H9 (cell line): ENCODE data around the gene DLGAP4. TPM values are rescaled to one million over a fixed set of nuclear protein-coding genes. Genes with fewer than 3 reads are reported as not detected.

Source experiments
- DNase-seq: peaks from one replicate; pipeline ENCODE4 v3.0.0-alpha.2; 2017
- H2AFZ ChIP-seq: one replicate; pipeline ENCODE4 v1.6.1; 2013; ENCODE audit warnings: mild to moderate bottlenecking, low read length, control low read depth, moderate library complexity
- H2AK5ac ChIP-seq: 2 replicates; pipeline ENCODE4 v1.6.1; 2013; ENCODE audit warnings: low read length, control low read depth, mixed read lengths; ENCODE audit not compliant: insufficient read length
- H2BK120ac ChIP-seq: one replicate; pipeline ENCODE4 v1.6.1; 2013; ENCODE audit warnings: low read depth, mild to moderate bottlenecking, low read length, control low read depth, inconsistent platforms; ENCODE audit not compliant: poor library complexity, severe bottlenecking
- H2BK12ac ChIP-seq: 2 replicates; pipeline ENCODE4 v1.6.1; 2013; ENCODE audit warnings: low read length, control low read depth, mixed read lengths, low read depth; ENCODE audit not compliant: insufficient read length
- H2BK15ac ChIP-seq: 2 replicates; pipeline ENCODE4 v1.6.1; 2013; ENCODE audit warnings: low read depth, low read length, control low read depth
- H2BK20ac ChIP-seq: one replicate; pipeline ENCODE4 v1.6.1; 2013; ENCODE audit warnings: low read depth, mild to moderate bottlenecking, low read length, control low read depth, inconsistent platforms; ENCODE audit not compliant: poor library complexity, severe bottlenecking
- H2BK5ac ChIP-seq: 2 replicates; pipeline ENCODE4 v1.6.1; 2013; ENCODE audit warnings: low read length, control low read depth, mixed read lengths; ENCODE audit not compliant: insufficient read length
- H3K14ac ChIP-seq: 2 replicates; pipeline ENCODE4 v1.6.1; 2013; ENCODE audit warnings: low read length, control low read depth; ENCODE audit not compliant: insufficient read depth
- H3K18ac ChIP-seq: 2 replicates; pipeline ENCODE4 v1.6.1; 2013; ENCODE audit warnings: low read depth, mild to moderate bottlenecking, mixed read lengths, low read length, control low read depth; ENCODE audit not compliant: insufficient read length
- H3K23ac ChIP-seq: 2 replicates; pipeline ENCODE4 v1.6.1; 2013; ENCODE audit warnings: low read length, control low read depth, mixed read lengths, low read depth; ENCODE audit not compliant: insufficient read length
- H3K23me2 ChIP-seq: 2 replicates; pipeline ENCODE4 v1.6.1; 2013; ENCODE audit warnings: low read depth, mild to moderate bottlenecking, mixed read lengths, low read length, control low read depth; ENCODE audit not compliant: insufficient read length, poor library complexity, severe bottlenecking
- H3K27ac ChIP-seq: 2 replicates; pipeline ENCODE4 v1.5.1; 2013; ENCODE audit warnings: low read length, control low read depth, mixed read lengths, low read depth; ENCODE audit not compliant: insufficient read length
- H3K27me3 ChIP-seq: 2 replicates; pipeline ENCODE4 v1.6.1; 2013; ENCODE audit warnings: low read length, control low read depth, inconsistent platforms; ENCODE audit not compliant: insufficient read depth
- H3K4ac ChIP-seq: 2 replicates; pipeline ENCODE4 v1.6.1; 2013; ENCODE audit warnings: low read depth, mild to moderate bottlenecking, control low read depth, inconsistent platforms, low read length, moderate library complexity
- H3K4me1 ChIP-seq: 2 replicates; pipeline ENCODE4 v1.6.1; 2013; ENCODE audit warnings: low read length, control low read depth, inconsistent platforms; ENCODE audit not compliant: insufficient read depth
- H3K4me2 ChIP-seq: 2 replicates; pipeline ENCODE4 v1.6.1; 2013; ENCODE audit warnings: low read length, control low read depth, mixed read lengths; ENCODE audit not compliant: insufficient read length, insufficient read depth
- H3K56ac ChIP-seq: 2 replicates; pipeline ENCODE4 v1.6.1; 2013; ENCODE audit warnings: low read depth, mild to moderate bottlenecking, mixed read lengths, low read length, control low read depth; ENCODE audit not compliant: insufficient read length
- H3K79me1 ChIP-seq: 2 replicates; pipeline ENCODE4 v1.6.1; 2013; ENCODE audit warnings: low read depth, mild to moderate bottlenecking, moderate library complexity, low read length, control low read depth, inconsistent platforms; ENCODE audit not compliant: insufficient read depth, poor library complexity, severe bottlenecking
- H3K79me2 ChIP-seq: 2 replicates; pipeline ENCODE4 v1.6.1; 2013; ENCODE audit warnings: low read length, control low read depth, inconsistent platforms; ENCODE audit not compliant: insufficient read depth
- H3K9ac ChIP-seq: 2 replicates; pipeline ENCODE4 v1.6.1; 2013; ENCODE audit warnings: low read length, control low read depth, mixed read lengths; ENCODE audit not compliant: insufficient read length; ENCODE audit errors: extremely low read depth
- H3K9me3 ChIP-seq: one replicate; pipeline ENCODE4 v1.6.1; 2013; ENCODE audit warnings: low read depth, low read length, inconsistent platforms; ENCODE audit not compliant: control insufficient read depth
- H3T11ph ChIP-seq: one replicate; pipeline ENCODE4 v1.6.1; 2013; ENCODE audit warnings: mild to moderate bottlenecking, low read length, control low read depth, inconsistent platforms
- H4K20me1 ChIP-seq: one replicate; pipeline ENCODE4 v1.6.1; 2013; ENCODE audit not compliant: control insufficient read depth, insufficient read length, insufficient read depth
- H4K5ac ChIP-seq: 2 replicates; pipeline ENCODE4 v1.6.1; 2013; ENCODE audit warnings: low read depth, mild to moderate bottlenecking, mixed read lengths, low read length, control low read depth; ENCODE audit not compliant: insufficient read length
- H4K8ac ChIP-seq: replicated peaks from 2 replicates; pipeline ENCODE4 v1.6.1; 2013; ENCODE audit warnings: low read length, control low read depth, mixed read lengths, low read depth; ENCODE audit not compliant: insufficient read length
- H4K91ac ChIP-seq: 2 replicates; pipeline ENCODE4 v1.6.1; 2013; ENCODE audit warnings: low read depth, mild to moderate bottlenecking, moderate library complexity, mixed read lengths, low read length, control low read depth; ENCODE audit not compliant: insufficient read length
- H3K27ac Mint-ChIP-seq, 3 experiments: 2 replicates in 2 of 3; 3 replicates in 1 of 3; pipeline ENCODE4 v1.8.0; 2020 to 2021; ENCODE audit warnings: mixed read lengths in 3 of 3, mild to moderate bottlenecking in 1 of 3, moderate library complexity in 1 of 3
- H3K27me3 Mint-ChIP-seq: 2 replicates; pipeline ENCODE4 v1.8.0; 2021; ENCODE audit warnings: low read depth, mild to moderate bottlenecking, moderate library complexity, mixed read lengths
- H3K36me3 Mint-ChIP-seq, 3 experiments: 2 replicates in 2 of 3; 3 replicates in 1 of 3; pipeline ENCODE4 v1.8.0; 2020 to 2021; ENCODE audit warnings: low read depth in 3 of 3, mixed read lengths in 3 of 3; ENCODE audit not compliant: insufficient read depth in 1 of 3
- H3K4me1 Mint-ChIP-seq, 2 experiments: 2 replicates each; pipeline ENCODE4 v1.8.0; 2020; ENCODE audit warnings: mixed read lengths in 2 of 2
- H3K4me3 Mint-ChIP-seq, 2 experiments: 2 replicates in 1 of 2; 3 replicates in 1 of 2; pipeline ENCODE4 v1.8.0; 2020 to 2021; ENCODE audit warnings: mild to moderate bottlenecking in 2 of 2, mixed read lengths in 2 of 2, moderate library complexity in 1 of 2
- H3K9me3 Mint-ChIP-seq, 2 experiments: 2 replicates in 1 of 2; 3 replicates in 1 of 2; pipeline ENCODE4 v1.8.0; 2020; ENCODE audit warnings: mild to moderate bottlenecking in 2 of 2, mixed read lengths in 2 of 2, moderate library complexity in 1 of 2
- CTCF ChIP-seq: fragments of 200-600 bp; sonication (generic); conservative IDR thresholded peaks from 3 replicates; pipeline ENCODE4 v1.8.0; 2021; ENCODE audit warnings: antibody characterized with exemption, mild to moderate bottlenecking
- WGBS: extraction: QIAGEN DNeasy Blood & Tissue Kit; methylation state at CpG from one replicate; pipeline ENCODE4 v1.1.7; 2013; ENCODE audit warnings: missing lambda C conversion rate, low lambda C conversion rate, mixed read lengths; ENCODE audit not compliant: insufficient read length; ENCODE audit errors: extremely low coverage; 5-methylcytosine and 5-hydroxymethylcytosine counted together
- total RNA-seq: library from RNA; stranded (reverse); gene quantifications from 2 replicates; pipeline ENCODE4 v1.2.1, GENCODE V29; 2021

The DLGAP4 gene
- total RNA-seq, 1 experiment from 2014 or later: 48.0 TPM

- Histone ChIP-seq H2BK20ac (no peak within 1 kb of the TSS), H3K79me2 (peaks cover 10% of the 10 kb centered on the region; the same call in 1 of the 2 replicates), H2BK120ac (no peak within 1 kb of the TSS), H2AFZ (no peak within 1 kb of the TSS), H3K9me3 (no peaks in the 10 kb centered on the region), H3K18ac (peak within 1 kb of the TSS; percentile 65), H3K23me2 (peaks cover 30% of the 10 kb centered on the region), H4K5ac (no peak within 1 kb of the TSS), H3K14ac (peak within 1 kb of the TSS; percentile 93), H2BK5ac (peak within 1 kb of the TSS; percentile 80), H4K20me1 (no peaks in the 10 kb centered on the region), H2BK12ac (peak within 1 kb of the TSS; percentile 85), H3K27ac (peak within 1 kb of the TSS; percentile 10), H3K23ac (no peak within 1 kb of the TSS), H4K91ac (peak within 1 kb of the TSS; percentile 18), H2BK15ac (no peak within 1 kb of the TSS), H3K56ac (no peak within 1 kb of the TSS), H3K4me1 (peaks cover 8% of the 10 kb centered on the region), H4K8ac (no peak within 1 kb of the TSS), H3K4ac (no peak within 1 kb of the TSS; the same call in 1 of the 2 replicates), H3K27me3 (no peaks in the 10 kb centered on the region), H2AK5ac (no peak within 1 kb of the TSS), H3T11ph (no peak within 1 kb of the TSS), H3K9ac (peak within 1 kb of the TSS; percentile 63), H3K79me1 (no peaks in the 10 kb centered on the region), H3K4me2 (peak within 1 kb of the TSS; percentile 78)
- Mint-ChIP-seq H3K27ac (peak within 1 kb of the TSS; percentile 98 to 99 (median 99)), H3K36me3 (peaks cover 1 to 10% (median 5%) of the 10 kb centered on the region in 3 experiments; a peak in 6 of 7 replicates), H3K4me3 (peak within 1 kb of the TSS; percentile 89 to 92), H3K27me3 (no peaks in the 10 kb centered on the region), H3K4me1 (peaks cover 56% of the 10 kb centered on the region in 2 experiments), H3K9me3 (no peaks in the 10 kb centered on the region; a peak in 1 of 5 replicates)
- no CpG with 5 or more reads among the region's 80 CpGs for WGBS
- no peak for TF ChIP-seq CTCF
- DNase-seq: peak; percentile 96
Measured at GRCh38 chr20:36573103-36573797, 267.1 kb downstream of the DLGAP4 start, which contains the start of gene TGIF2. Gene TGIF2, plus strand, starts transcription at chr20:36573597. Its CDS starts 5,178 bp downstream, at chr20:36578775.
